CD1c-positive myeloid dendritic cell (primary cell): ENCODE measurements around the gene PLEKHG5.

ENCODE experiments used
- DNase-seq: peaks from one replicate; pipeline ENCODE4 v3.0.0-alpha.2; 2016; ENCODE audit errors: extremely low spot score

PLEKHG5 gene

DNA sequence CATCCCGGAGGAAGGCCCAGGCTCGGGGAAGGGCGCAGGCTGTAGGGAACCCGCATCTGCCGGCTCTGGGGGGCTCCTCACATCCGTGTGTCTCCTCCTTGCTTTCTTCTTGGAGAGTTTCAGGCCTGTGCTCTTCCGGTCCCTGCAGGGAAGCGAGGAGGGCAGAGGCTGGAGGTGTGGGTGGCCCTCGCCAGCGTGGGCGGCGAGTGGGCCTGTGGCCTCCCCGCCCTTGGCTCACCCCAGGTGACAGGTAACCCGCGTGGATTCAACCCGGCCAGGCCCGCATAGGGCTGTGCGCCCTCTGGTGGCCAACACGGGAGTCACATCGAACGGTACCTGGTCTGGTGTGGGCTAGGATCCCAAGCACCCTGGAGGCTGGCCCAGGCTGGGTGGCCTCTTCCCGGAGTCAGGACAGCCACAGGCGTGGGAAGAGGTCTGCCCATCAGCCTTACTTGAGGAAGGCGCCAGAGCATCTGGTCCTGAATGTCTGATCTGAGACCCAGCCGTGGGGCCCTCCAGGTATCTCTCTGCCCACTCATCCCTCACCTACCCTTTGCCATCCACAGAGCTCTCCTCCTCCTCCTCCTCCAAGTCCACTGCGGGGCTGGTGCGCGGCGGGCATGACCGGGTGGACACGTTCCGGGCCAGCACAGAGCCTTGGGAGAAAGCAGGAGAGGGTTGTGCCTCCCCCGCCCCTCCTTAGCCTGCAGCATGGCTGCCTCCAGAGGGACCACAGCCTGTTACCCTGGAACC, 15.9 kb downstream of the PLEKHG5 start:
- DNase-seq = peak; percentile 57

DNA sequence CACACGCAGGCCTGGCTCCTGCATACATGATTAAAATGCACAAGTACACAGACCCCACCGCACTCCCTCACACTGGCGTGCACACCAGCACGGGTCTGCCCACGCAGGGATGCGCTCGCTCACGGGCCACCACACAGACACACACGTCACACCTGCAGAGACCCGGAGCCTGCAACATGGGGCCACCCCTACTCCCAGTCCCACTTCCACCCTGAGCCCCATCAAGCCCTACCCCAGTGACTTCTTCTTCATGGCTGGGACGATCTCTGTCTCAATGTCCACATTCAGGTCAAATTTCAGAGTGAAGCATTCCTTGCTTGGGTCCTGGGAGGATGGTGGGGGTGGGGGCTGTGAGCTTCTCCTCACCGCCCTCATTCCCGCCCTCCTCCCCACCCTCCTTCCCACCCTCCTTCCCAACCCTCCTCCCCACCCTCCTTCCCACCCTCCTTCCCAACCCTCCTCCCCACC, 16.6 kb downstream of the PLEKHG5 start:
- DNase-seq = no peak

DNA sequence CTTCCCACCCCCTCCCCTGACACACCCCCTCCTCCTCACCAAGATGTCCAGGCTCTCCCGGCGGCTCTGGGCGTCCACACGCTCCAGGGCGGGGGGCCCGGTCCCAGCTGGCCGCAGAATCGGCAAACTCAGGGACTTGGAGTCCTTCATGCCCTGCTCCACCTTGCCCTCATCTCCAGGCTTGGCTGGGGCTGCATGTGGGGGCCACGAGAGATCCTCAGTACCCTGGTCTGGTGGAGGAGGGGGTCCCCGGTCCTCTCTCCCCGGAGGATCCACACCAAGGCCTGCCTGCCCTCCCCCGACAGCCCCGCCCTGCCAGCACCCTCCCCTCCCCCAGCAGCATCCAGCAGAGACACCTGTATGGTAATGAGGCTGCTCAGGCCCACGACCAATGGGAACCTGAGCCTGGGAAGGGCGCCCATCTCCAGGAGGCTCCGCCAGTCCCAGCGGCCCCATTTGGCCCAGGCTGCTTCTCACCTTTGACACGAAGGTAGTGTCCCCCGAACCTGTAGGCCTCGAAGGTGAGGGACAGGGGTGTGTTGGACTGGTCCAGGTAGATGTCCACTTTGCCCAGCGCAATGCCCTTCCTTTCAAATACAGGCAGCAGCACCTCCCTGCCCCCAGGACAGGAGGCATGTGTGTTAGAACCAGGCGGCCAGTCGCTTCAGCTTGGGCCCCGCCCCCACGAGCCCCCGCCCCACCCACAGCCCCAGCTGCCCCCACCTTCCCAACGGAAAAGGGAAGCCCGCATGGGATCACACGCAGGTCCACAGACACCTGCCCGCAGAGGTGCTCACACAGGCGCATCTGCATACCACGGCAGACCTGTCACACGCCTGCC, 17.3 kb downstream of the PLEKHG5 start:
- no peak for DNase-seq

DNA sequence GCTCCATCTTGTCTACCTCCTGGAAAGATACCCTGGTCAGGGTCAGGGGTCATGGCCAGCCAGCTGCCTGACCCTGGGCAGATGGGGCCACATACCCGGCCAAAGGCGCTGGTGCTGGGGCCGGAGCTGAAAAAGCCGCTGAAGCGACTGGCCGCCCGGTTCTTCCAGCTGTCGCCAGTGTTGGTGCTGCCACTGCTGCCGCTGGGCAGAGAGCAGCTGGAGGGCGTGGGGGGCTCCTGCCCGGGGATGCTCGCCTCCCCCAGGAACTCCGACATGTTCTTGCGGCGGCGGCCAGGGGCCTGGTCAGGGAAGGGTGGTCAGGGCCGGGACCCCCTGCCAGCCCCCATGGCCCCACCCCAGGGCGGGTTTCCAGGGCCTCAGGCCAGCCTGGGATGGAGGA, 18.3 kb downstream of the PLEKHG5 start:
- DNase-seq = no peak

DNA sequence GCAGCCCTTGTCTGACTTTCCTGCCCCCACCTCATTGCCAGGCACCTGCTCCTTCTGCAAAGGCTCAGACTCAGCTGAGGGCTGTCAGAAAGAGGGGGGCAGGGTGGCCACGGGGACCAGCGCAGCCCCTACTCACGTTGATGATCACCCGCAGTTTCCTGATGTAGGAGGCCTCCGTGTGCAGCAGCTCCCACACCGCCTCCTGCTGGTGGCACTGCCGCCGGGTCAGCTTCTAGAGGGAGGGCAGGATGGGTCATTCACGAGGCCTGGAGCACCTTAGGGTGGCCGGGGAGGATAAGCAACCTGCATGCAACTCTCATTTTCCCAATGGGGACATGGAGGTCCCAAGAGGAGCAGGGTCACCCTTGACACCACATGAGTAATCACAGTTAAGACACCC, 19.1 kb downstream of the PLEKHG5 start:
- no peak for DNase-seq

DNA sequence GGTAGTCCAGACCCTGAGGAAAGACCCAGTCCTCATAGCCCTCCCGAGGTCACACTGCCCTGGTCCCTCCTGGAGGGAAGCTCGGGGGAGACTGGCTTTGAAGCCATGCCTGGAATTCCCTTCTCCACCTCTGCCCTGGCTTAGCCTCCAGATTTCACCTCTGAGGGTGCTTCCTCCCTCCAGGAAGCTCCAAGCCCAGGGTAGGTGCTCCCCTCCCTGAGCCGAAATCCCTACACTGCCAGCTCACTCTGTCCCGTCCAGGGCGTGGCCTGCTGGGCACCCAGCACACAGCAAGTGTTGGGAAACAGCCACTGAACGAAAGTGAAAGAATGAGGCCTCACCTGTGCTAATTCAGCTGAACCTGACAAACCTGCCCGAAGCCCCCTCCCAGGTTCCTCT, 19.5 kb downstream of the PLEKHG5 start:
- DNase-seq = no peak

DNA sequence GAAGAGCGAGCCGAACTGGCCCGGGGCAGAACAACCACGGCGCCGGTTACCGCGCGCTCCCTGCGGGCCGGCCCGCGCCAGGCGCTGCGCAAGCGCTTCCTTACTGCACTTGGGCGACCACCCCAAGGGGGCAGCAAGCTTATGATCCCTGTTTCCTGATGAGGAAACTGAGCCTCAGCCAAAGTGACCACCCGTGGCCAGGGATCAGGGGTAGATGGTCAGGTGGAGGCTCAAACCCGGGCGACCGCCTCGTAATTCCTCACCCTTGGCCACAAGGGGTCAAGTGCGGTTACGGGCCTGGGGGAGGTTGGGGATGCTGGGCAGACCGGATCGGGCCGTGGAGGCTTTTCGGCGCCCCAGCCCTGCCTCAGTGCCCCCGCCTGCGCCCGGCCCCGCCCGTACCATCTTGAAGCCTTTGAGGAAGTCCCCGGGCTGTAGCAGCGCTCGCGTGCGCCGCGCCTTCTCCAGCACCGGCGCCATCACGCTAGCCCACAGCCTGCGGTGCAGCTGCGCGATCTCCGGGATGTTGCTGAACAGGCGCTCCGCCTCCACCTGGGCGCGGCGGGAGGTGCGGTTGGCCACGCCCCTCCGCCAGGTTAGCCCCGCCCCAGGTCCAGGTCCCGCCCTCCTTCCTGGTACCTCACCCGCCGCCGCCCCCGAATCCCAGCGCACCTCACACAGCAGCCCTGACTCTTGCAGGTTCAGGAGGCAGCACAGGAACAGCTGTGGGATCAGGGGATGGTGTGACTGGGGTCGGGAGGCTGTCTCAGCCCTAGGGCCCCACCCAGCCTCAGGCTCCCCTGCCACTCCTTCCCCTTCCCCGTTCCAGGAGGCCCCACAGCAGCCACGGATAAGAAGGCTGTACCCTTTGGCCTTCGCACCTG, 20.1 kb downstream of the PLEKHG5 start:
- DNase-seq = no peak

DNA sequence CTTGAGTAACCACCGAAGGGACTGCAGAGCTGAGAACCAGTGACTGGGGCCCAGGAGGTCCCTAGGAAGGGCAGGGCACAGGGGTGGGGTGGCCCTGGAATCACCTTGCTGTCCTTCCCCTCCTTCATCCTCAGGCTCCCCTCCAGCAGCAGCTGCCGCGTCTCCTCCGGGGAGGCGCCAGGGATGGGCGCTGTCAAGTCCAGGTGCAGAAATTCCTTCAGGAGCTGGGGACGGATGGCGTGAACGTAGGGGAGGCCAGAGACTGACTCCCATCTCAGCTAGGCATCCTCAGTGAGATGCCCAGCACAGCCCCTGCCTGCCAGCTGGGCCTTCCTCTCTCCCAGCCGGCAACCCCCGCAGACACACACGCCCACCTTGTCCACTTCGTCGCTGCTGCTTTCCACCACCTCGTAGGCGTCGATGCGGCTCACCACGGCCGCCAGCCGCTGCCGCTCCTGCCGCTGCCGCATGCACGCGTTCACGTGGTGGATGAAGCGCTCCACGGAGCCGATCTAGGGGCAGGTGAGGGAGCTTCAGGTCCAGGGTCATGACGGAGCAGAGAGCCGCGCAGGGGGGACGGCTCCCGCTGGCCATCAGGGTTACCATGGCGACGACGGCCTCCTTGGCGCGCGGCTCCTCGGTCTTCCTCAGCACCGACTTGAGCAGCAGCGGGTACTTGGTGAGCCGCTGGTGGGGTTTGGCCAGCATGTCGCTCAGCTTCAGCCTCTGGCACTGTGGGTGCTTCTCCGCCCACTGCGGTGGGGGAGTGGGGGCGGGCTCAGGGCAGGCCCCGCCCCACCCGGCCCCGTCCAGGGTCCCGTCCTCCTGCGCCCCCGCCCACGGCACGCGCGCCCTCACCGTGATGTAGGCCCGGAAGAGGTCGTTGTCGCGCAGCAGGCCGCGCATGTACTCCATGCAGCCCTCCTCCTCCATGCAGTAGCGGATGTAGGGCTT, 21.1 kb downstream of the PLEKHG5 start:
- no peak for DNase-seq

DNA sequence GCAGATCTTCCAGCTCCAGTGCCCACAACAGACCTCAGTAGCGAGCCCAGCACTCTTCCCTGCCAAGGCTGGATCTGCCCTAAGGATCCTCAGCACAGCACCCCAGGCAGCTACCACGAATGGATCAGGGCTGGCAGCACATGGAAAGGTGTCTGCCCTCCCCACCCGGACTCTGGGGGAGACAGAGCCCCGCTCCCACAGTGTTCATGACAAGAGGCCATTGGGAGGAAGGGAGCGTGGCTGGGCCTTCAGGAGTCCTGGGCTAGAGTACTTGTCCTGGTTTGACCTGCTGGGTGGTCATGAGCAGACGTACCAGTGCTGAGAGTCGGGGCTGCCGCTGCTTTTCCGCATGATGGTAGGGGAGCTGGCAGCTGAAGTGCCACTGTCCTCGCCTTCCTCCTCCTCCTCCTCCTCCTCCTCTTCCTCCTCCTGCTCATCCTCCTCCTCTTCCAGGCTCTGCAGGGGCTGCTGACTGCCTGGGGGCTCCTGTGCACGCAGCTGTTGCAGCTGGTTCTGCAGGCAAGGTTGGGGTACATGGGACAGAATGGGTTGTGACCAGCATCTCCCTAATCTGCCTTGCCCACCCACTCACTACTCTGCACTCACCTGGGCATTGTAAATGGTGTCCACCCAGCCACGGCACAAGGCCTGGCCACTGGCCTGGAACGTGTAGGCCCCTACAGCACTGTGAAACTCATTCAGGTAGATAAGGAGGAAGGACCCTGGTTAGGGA, 22.6 kb downstream of the PLEKHG5 start:
- no peak for DNase-seq

DNA sequence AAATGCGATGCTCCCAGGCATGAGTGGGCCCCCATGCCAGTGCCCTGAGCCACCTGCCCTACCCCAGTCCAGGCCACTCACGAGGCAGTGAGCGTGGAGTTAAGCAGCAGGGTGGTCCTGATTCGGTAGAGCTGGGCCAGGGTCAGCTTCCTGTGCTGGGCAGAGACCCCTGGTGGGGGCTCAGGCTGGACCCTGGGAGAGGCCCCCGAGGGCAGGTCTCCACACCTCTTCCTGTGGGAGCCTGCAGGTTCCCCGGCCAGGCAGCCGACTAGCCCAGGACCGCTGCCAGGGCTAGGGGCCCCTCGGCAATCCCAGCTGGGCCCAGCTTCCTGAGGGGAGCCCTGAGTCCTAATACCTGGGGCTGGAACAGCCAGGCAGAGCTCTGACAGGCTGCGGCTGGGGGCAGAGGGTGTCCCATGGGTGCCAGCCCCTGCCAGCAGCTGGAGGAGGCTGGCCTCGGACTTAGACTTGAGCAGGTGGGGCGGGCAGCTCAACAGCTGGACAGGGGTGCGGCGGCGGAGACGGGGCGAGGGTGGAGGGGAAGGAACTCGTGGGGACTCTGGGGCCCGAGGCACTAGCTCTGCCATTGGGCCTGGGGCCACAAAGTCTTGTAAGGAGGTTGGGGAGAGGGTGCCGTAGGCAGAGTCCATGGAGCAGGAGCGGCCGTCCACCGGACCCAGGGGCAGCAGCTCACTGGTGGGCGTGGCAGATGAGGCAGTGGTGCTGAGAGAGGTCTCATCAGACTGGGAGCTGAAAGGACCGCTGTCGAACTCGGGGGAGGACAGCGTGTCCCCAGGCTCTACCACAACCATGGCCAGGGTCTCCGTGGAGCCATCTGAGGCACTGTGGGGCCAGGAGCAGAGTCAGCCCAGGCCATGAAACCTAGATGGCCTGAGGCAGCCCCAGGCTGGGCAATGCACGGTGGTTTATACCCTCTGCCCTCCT, 23.5 kb downstream of the PLEKHG5 start:
- no peak for DNase-seq

DNA sequence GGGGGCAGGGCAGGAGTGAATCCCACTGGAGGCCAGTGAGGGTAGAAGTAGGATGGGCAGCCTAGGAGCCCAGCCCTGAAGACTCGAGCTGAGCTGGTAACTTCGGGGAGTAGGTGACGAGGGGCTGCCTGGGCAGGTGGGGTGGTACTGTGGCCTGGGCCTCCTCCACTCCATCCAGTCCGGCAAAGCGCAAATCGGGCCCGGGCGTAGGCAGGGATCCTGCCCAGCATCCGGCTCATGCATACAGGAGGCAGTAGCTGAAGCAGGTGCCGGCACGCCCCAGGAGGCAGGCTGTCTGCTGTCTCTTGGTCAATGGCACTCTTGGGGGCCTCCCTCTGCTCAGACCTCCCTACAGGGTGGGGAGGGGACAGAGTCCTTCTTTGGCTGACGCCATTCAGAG, 24.2 kb downstream of the PLEKHG5 start:
- no peak for DNase-seq

DNA sequence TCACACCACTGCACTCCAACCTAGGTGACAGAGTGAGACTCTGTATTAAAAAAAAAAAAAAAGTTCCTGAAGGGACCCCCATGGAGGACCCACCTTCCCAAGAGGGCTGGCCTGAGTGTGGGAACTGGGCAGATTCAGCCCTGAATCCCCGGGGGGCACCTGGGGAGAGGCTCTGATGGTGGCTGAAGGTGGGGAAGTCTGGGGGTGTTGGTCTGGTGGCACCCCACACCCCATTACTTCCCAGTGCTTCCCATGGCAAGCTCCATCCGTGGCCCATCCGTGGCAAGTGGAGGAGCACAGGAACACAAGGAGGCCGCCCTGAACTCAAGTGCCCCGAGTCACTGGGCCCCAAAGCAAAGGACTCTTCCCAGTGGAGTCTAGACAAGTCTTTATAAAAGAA, 24.7 kb downstream of the PLEKHG5 start:
- DNase-seq = no peak

DNA sequence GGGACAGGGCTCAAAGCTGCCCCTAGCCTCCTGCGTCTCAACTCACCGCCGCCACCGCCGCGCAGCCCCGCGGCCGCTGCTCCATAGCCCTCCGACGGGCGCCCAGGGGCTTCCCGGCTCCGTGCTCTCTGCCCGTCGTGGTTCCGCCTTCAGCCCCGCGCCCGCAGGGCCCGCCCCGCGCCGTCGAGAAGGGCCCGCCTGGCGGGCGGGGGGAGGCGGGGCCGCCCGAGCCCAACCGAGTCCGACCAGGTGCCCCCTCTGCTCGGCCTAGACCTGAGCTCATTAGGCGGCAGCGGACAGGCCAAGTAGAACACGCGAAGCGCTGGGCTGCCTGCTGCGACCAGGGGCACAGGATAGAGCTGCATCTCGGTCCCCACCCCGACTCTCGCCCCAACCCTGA, 25.4 kb downstream of the PLEKHG5 start, which contains the start of gene TNFRSF25:
TNFRSF25 (minus strand) TSS at position 151 of the 400 bp plus-strand sequence; CDS start at position 85, 66 bp downstream.
- DNase-seq = no peak

DNA sequence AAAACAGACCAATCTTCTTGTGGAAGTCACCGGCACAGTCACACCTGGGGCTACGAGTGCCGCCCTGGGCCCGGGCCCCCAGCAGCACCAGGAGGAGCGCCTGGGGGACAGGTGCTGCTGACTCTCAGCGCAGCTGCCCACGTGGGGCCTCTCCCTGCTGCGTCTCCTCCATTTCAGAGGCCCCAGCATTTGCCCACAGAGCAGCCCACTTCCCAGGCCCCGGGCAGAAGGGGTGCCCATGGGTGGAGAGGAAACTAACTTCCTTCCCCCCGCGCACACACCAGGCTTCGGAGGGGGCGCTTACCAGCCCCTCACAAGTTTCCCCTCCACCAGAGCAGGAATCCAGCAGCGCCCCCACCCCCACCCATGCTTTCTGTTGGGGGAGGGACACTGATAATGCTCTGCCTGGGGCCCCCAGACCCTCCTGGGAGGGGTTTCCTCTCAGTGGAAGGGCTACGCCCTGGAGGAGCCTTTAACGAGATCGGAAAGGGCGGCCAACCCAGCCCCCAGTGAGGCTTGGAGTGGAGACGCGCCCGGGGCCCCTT, 25.9 kb downstream of the PLEKHG5 start:
- no peak for DNase-seq

DNA sequence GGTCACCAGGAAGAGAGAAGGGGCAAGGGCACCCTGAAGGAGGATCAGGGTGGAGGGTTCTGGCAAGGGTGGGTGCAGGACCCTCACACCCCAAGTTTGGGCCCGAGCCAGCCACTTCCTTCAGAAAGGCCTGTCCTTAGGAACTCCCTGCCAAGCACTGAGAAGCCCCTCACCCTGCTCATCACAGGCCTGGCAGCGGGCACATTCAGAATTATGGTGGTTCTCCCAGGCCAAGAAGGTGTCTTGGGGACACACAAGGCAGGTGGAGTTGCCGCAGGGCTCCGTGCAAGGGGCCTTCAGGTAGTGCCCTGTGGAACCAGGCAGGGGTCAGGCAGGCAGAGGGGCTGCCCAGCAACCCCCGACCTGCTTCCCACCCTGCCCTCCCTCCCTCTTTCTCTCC, 26.6 kb downstream of the PLEKHG5 start:
- no peak for DNase-seq

DNA sequence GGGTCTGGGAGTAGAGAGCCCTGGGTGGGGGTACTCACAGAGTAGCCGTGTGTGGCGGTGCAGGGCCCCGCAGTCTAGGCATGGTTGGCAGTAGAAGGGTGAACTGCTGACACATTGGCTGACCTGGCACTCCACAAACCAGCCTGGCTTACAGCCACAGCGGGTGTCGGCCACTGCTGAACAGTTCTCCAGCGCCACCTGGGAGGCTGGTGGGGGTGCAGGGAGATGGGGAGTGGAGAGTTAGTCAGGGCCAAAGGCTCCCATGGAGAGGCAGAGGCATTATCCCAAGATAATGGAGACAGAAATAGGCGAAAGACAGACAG, 27.0 kb downstream of the PLEKHG5 start:
- DNase-seq = no peak

DNA sequence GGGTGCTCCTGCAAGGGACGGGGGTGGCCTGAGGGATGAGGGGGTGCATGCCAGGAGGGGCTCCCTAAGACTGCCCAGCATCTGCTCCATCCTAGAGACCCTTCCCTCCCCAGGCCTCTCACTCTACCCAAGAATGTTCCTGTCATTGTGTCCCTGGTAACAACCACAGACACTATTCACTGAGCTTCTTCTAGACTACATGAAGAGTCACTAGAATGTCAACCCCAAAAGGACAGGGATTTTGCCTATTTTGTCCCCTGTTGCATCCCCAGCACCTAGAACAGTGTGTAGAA, 28.4 kb downstream of the PLEKHG5 start:
- DNase-seq = no peak

DNA sequence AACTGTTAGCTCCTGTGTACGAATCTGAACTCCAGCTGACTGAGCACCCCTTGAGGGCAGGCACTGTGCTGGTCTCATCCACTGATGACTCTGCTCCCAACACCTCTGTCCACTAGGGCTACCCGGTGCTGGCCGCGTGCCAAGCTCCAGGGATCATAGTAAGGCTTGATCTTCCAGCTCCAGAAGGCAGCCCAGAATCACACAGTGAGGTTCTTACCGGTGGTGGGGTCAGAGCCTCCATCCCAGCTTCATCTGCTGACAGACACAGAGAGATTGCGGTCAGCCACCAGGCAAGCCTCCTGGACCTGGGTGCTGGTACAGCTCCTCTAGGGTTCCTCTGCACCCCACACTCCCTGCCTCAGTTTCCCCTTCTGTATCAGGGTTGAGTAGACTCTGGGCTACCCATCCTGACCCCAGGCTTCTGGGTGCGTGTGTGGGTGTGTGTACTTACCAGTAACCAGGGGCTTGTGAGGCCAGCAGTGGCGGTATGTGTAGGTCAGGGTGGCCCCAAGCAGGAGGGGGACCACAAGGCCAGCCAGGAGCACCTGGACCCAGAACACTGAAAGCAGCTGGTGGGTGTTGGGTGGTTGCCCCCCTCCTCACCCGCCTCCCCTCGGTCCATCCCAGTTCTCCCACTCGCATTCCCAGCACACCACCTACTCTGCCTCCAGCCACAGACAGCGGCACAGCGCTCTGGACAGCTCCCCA, 28.9 kb downstream of the PLEKHG5 start:
- DNase-seq = no peak
